ENCODE measurements around the gene THSD7B.

DNA sequence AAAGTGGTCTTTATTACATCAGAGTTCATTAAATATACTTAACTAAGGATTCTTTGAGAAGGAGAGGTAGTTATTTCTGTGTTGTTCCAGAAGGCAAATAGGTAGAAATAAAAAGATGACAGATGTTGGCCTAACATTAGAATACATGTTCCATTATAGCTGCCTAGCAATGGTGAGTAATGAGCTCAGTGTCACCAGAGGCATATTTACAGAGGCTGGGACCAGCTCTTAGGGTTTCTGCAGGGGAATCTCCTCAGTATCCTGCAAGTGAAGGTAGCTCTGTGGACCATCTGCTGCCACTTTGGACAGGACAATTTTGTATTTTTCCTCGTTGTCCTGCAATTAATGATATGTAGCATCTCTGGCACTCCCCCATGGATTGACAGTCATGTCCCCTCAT, 416.0 kb downstream of the THSD7B start:
- no peak for TF ChIP-seq POLR2A (IDR thresholded peaks at IDR 0.05; ENCODE audit: low read length)
- no peak for TF ChIP-seq GATA1 (IDR thresholded peaks at IDR 0.05; ENCODE audit: low read depth, low read length)

All from erythroblast (primary cell).